Effector CD4-positive, alpha-beta T cell (primary cell): ENCODE results near the gene MAGEB6. TPM values are rescaled to one million over a fixed set of nuclear protein-coding genes. Genes with fewer than 3 reads are reported as not detected.
"Not testable (repeated sequence)": the region's sequence is repeated elsewhere in the genome, so short reads cannot be mapped to it uniquely, and the experiment has no call there.

ENCODE experiments used
- DNase-seq: peaks from one replicate; pipeline ENCODE4 v3.0.0-alpha.2; 2020
- total RNA-seq: gene quantifications from one replicate; lab custom pipeline; 2026; lab: John Stamatoyannopoulos, UW

The MAGEB6 gene
- total RNA-seq: not detected

GRCh38 chrX:26192204-26192603 is at the start of gene MAGEB6:
TSS of gene MAGEB6 (plus strand) at chrX:26192440. CDS start at chrX:26193847, 1,407 bp downstream.
- no peak for DNase-seq

GRCh38 chrX:26146024-26146423 is 46.2 kb upstream of the MAGEB6 start:
- no peak for DNase-seq

GRCh38 chrX:26160301-26160700 is 31.9 kb upstream of the MAGEB6 start, which contains the start of gene MAGEB6B:
TSS of gene MAGEB6B (plus strand) at chrX:26160601. CDS start at chrX:26160601, 0 bp downstream.
- no peak for DNase-seq

GRCh38 chrX:26203561-26203960 is 11.3 kb downstream of the MAGEB6 start:
- no peak for DNase-seq

- DNase-seq: not testable (repeated sequence)
Observed at GRCh38 chrX:26204717-26205116, 12.5 kb downstream of the MAGEB6 start.

GRCh38 chrX:26208012-26208411 is 15.8 kb downstream of the MAGEB6 start:
- DNase-seq: no peak

GRCh38 chrX:26215869-26216268 is 23.6 kb downstream of the MAGEB6 start, which contains the start of gene MAGEB5:
TSS of gene MAGEB5 (plus strand) at chrX:26216169. CDS start at chrX:26217302, 1,133 bp downstream.
- DNase-seq: no peak

GRCh38 chrX:26219351-26219750 is 27.1 kb downstream of the MAGEB6 start:
- DNase-seq: no peak

- no peak for DNase-seq
Observed at GRCh38 chrX:26234177-26234576, 41.9 kb downstream of the MAGEB6 start.
